K562 treated with DMSO at 1 percent for 24 hours (cell line): ENCODE measurements around the gene PBXIP1. TPM values are rescaled to one million over a fixed set of nuclear protein-coding genes. Genes with fewer than 3 reads are reported as not detected.

Experiments
- total RNA-seq: library from RNA; unstranded; fragments of 300-600 nt; gene quantifications from 2 replicates; pipeline ENCODE4 v1.2.3, GENCODE V29; 2022; ENCODE audit warnings: low read depth; ENCODE audit not compliant: insufficient read depth

Gene PBXIP1, protein sequence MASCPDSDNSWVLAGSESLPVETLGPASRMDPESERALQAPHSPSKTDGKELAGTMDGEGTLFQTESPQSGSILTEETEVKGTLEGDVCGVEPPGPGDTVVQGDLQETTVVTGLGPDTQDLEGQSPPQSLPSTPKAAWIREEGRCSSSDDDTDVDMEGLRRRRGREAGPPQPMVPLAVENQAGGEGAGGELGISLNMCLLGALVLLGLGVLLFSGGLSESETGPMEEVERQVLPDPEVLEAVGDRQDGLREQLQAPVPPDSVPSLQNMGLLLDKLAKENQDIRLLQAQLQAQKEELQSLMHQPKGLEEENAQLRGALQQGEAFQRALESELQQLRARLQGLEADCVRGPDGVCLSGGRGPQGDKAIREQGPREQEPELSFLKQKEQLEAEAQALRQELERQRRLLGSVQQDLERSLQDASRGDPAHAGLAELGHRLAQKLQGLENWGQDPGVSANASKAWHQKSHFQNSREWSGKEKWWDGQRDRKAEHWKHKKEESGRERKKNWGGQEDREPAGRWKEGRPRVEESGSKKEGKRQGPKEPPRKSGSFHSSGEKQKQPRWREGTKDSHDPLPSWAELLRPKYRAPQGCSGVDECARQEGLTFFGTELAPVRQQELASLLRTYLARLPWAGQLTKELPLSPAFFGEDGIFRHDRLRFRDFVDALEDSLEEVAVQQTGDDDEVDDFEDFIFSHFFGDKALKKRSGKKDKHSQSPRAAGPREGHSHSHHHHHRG
- total RNA-seq, result 22.6 and 23.0 TPM in 2 replicates

DNA sequence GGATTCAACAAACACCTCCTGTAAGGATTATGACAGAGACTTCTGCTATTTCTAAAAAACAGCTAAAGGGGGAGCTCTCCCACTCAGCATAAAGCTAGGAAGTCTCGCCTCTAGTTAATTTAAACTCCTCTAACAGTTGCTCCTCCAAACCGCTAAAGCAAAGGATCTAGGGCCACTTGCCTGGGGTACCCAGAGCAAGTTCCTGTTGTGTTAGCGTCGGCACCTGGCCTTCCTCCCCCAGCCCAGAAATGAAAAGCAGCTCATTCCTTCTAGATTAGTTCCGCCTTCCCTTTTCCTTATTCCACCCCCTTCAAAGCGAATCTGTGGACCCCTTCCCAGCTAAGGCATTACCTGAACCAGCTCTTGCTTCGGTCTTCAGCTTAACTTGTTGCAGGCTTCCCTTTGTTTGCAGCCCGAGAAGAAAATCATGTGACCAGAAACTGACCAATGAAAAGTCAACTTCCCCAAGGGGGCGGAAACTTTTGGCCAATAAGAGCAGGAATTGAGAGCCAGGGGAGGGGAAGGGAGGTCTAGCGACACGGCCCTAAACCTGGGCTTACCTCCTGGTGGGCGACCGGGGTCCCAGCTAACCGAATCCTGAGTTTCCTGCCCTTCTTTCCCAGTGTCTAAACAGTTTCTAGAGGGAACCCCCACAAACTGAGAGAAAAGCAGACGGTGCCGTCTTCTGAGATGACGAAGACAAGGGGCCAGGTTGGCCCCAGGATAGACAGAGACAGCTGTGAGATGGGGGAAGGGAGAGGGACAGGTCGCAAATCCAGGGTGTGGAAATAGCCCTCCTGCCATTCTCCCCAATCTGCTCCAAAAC is at the start of gene PBXIP1:
PBXIP1 (minus strand) TSS at position 382 of the 826 bp plus-strand sequence. CDS start 2,378 bp downstream, outside the sequence.

DNA sequence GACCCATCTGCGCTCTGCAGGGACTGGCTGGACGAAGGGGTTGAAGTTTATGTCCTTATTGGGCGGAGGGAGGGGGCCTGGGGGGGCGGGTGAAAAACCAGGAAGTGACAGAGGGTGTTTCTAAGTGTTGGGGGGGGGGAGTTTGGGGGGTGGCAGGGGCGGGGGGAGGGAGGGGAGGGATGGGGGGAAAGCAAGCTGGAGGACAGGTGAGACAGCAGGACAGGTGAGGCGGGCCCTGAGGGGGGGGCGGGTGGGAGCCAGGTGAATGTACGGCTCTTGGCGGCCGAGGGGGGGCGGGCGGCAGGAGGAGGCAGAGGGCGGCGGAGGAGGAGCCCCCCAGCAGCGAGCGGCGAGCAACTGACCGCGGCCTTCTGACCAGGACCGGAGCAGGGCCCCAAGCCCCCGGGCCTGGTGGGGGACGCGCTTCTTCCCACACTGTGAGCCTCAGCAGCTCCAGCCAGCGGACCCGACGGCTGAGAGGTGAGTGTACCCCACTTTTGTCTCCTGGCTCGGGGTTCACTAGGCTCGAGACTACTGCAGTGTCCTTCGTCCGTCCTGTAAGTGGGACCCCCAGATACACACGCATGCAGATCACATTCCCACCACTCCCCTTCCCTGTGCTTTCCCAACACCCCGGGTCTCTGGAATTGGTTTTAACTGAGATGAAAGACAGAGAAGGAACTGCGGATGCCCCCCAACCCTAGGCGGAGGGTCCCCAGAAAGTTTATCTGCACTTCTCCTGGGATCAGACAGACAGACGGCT is 46.7 kb upstream of the PBXIP1 start, which contains the start of gene ZBTB7B:
ZBTB7B (plus strand) TSS at position 339 of the 763 bp plus-strand sequence. CDS start 11,859 bp downstream, outside the sequence.

DNA sequence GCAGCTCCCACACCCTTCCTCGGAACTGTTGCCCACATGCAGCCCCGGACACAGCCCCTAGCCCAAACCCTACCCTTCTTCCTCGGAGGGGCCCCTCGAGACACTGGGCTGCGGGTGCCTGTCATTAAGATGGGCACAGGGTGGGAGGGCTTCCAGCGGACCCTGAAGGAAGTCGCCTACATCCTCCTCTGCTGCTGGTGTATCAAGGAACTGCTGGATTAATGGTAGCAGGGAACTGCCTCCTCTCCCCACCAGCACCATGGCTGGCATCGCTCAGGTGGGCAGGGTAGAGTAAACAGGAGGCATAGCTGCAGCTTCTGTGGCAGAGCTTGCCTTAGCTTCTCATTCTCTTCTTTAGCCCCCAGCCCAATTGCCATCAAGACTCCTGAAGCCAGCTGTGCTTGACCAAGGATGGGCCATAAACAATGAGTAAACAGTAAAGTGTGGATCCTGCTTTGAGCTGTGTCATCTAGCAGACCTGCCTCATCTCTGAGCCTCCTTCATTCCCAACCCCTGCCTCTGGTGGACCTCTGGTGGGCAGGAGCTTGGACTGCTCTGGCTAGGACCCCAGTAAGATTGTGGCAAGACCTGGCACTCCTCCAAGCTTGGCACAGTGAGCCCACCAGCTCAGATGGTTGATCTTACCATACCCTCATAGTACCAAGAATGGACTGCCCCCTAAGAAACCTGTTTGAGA is 37.8 kb upstream of the PBXIP1 start, which contains the start of gene LENEP:
LENEP (plus strand) TSS at position 15 of the 697 bp plus-strand sequence; CDS start at position 37, 22 bp downstream.

DNA sequence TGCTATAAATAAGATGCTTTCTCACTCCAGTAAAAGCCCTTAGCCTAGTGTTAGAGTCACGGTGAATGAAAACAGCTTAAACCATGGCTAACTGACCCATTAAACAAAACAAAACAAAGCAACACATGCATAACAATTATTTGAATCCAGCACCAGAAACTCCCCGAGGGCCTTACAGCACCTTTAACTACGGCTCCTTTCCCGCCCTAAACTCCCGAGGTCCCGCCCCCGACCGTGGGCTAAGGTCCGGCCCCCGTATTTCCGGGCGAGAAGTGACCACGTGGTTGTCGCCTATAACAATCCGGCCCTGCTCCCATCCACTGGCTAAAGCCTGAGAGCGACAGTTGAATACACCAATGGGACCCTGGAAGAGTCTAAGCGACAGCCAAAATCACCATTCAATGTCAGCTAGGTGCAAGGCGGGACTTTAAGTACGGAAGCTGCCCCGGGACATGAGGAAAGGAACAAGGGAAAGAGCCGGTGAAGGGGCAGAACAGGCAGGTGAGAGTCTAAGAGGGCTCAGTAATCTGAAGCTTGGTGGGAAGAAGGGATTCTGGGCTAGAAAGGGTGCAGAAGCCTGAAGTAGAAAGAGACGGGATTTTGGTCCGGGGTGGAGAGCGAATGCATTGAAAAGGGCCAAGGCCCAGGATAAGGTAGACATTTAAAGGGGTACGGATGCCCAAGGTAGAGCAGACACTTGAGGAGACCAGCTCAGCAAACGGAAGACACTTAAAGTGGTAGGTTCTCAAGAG is 27.2 kb upstream of the PBXIP1 start, which contains the start of gene FLAD1:
FLAD1 (plus strand) TSS at position 448 of the 752 bp plus-strand sequence. CDS start 351 bp downstream, outside the sequence.

DNA sequence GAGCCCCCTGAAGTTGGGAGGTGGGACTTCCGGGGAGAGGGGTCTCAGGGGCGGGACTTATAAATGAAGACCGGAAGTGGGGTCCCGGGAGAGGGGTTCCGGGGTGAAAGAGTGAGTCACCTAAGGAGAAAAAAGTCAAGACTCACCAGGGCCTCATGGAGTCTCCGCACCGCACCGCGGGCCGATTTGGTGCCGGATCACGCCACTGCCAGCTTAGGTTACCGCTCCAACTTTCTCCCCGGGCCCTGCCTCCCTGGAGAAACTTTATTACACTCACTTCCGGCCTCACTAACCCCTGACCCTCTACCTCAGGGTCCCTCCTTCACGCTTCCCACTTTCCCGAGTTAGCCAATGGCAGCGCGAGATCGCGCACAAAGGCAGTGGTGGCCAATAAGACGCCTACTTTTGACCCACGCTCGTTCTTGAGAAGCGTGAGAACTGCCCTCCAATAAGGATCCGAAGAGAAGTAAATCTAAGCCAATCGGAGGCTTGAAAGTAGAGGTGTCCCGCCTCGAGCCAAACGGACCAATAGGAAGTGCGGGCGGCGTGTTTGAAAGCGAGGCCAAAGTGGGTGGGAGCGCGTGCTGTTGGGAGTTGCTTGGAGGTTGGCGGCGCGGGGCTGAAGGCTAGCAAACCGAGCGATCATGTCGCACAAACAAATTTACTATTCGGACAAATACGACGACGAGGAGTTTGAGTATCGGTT is 18.4 kb upstream of the PBXIP1 start, which contains the start of gene CKS1B:
CKS1B (plus strand) TSS at position 580 of the 706 bp plus-strand sequence; CDS start at position 645, 65 bp downstream.

DNA sequence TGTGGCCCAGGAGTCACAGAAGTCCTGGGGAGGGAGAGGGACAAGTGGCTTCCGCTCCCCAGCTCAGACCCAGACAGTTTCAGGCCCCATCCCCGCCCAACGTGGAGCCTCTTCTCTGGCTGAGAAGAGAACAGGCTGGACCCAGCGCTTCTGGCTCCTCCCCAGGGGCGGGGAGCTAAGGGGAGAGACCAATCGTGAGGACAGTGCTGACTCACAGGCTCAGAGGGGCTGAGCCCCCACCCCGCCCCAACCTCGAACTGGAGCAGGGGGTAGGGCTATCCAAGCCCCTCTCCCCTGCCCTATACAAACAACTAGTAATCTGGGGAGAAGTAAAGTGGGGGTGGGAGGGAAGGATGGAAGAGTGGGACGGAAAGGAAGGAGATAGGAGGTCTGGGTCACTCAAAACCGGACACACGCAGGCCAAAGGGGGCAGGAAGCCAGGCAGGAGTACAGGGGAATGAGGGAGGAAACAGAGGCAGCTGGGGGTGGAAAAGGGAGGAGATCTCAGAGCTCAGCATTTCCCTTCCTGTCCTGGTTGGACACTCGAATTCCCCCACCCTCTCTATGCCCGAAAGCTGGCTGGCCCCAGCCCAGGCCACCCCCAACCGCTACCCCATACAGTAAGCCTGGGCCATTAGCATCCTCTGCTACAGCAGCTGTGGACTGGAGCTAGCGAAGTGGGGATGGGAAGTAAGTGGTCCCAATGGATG is 14.9 kb upstream of the PBXIP1 start, which contains the start of gene SHC1:
SHC1 (minus strand) TSS at position 117 of the 710 bp plus-strand sequence. CDS start 221 bp downstream, outside the sequence.

DNA sequence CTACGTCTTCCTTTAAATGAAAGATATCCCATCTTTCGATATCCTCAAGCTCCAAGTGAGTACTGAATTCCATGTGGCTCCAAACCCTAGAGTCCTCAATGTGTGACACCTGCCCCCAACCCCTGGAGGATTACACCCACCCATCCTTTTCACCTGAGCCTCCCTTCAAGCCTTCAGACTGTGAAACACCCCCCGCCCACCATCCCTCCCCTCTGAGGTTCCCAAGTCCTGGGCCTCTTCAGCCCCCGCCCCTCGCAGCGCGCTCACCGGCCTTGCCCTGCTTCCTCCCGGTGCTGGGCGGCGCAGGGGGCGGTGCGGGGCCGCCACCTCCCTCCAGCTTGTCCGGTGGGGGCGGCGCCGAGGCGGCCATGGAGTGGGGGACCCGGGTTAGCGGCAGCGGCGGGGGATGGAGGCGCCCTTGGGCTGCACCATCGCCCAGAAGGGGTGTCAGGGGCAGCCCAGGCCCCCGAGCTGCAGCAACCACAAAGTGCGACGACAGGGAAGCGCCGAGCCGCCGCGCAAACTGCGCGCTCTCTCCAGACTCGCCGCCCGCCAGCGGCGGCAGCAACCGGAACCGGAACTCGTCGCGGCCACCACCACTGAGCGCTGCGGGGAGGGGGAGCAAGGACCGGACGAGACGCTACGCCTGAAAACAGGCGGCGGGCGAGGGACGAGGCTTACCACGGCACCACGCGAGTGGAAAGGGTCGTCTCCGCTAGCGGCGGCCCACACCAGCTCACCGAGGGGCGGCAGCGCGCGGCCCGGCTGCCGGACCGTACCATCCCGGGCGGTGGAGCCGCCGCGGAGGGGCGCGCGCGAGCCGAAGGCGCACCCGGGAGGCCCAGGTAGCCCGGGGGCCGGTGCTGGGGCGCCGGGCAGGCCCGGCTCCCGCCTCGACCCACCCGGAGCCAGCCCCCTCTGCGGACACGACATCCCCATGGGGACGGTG is 5.6 kb upstream of the PBXIP1 start, which contains the start of gene PYGO2:
PYGO2 (minus strand) TSS at position 576 of the 949 bp plus-strand sequence; CDS start at position 370, 206 bp downstream.

DNA sequence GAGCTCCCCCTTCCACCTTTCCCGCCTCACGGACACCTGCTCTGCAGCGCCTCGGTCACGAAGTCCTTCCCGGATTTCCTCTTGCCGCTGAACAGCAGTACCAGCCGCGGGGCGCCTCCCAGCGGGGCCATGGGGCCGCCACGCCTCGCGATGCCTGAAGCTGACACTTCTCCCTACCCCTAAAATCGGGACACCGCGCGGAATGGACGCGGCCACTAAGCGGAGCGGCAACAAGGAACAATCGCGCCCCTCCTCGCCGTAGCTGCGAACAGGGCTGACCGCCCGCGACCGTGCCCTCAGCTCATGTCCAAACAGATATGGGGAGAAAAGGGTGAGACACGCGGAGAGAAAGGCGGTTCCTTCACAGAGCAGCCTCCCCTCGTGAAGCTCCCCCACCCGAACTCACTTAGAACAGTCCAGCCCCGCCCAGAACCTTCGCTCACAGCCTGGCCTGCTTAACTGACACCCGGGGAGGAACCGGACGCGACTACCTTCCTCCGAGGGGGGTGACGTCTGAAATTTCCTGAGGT is 19.3 kb downstream of the PBXIP1 start, which contains the start of gene PMVK:
PMVK (minus strand) TSS at position 165 of the 530 bp plus-strand sequence; CDS start at position 131, 34 bp downstream.

Other genes starting within 250 kb of the PBXIP1 start
- 0.02 TPM in 1 of 2 replicates, not detected in the other for gene KCNN3, start 85.8 kb downstream of the PBXIP1 start, total RNA-seq
- 22.5 and 25.3 TPM in 2 replicates for gene PMVK, start 19.4 kb downstream of the PBXIP1 start, total RNA-seq
- 49.1 and 50.8 TPM in 2 replicates for gene PYGO2, start 5.7 kb upstream of the PBXIP1 start, total RNA-seq
- gene SHC1, start 14.6 kb upstream of the PBXIP1 start, total RNA-seq, result 53.7 and 61.2 TPM in 2 replicates
- 334 and 346 TPM in 2 replicates for gene CKS1B, start 18.6 kb upstream of the PBXIP1 start, total RNA-seq
- 45.3 and 54.6 TPM in 2 replicates for gene FLAD1, start 27.2 kb upstream of the PBXIP1 start, total RNA-seq
- gene LENEP, start 37.5 kb upstream of the PBXIP1 start, total RNA-seq, result not detected in 2 replicates
- 41.9 and 50.3 TPM in 2 replicates for gene ZBTB7B, start 46.7 kb upstream of the PBXIP1 start, total RNA-seq
- gene DCST2, start 77.7 kb upstream of the PBXIP1 start, total RNA-seq, result 0.68 and 2.1 TPM in 2 replicates
- gene DCST1, start 77.7 kb upstream of the PBXIP1 start, total RNA-seq, result not detected in 2 replicates
- gene ADAM15, start 95.2 kb upstream of the PBXIP1 start, total RNA-seq, result 60.0 and 63.6 TPM in 2 replicates
- gene EFNA4, start 107.6 kb upstream of the PBXIP1 start, total RNA-seq, result 16.7 and 17.6 TPM in 2 replicates
- gene EFNA3, start 122.7 kb upstream of the PBXIP1 start, total RNA-seq, result 5.8 and 5.9 TPM in 2 replicates
- 4.9 and 5.8 TPM in 2 replicates for gene EFNA1, start 171.8 kb upstream of the PBXIP1 start, total RNA-seq
- 107 and 111 TPM in 2 replicates for gene SLC50A1, start 179.8 kb upstream of the PBXIP1 start, total RNA-seq
- gene DPM3, start 184.4 kb upstream of the PBXIP1 start, total RNA-seq, result 97.5 and 132 TPM in 2 replicates
- gene KRTCAP2, start 217.2 kb upstream of the PBXIP1 start, total RNA-seq, result 319 and 328 TPM in 2 replicates
- not detected in 2 replicates for gene TRIM46, start 217.8 kb upstream of the PBXIP1 start, total RNA-seq